Measurements from ENCODE around the gene ACVR2B. TPM values are rescaled to one million over a fixed set of nuclear protein-coding genes. Genes with fewer than 3 reads are reported as not detected.

ACVR2B gene
- total RNA-seq, 1 donor from 2014 or later: 56.7 TPM

- peaks cover 6% of the 10 kb centered on the region for H3K36me3 Mint-ChIP-seq (ENCODE audit: low read depth, unreplicated experiment)
- no peaks in the 10 kb centered on the region for H3K9me3 Mint-ChIP-seq (ENCODE audit: unreplicated experiment)
- no peak overlapping the region for H3K4me3 Mint-ChIP-seq (ENCODE audit: unreplicated experiment)
- H3K27ac Mint-ChIP-seq (ENCODE audit: unreplicated experiment): no peak overlapping the region
- DNase-seq (ENCODE audit: low spot score): no peak
- no peak for TF ChIP-seq CTCF (IDR thresholded peaks at IDR 0.05; ENCODE audit: unreplicated experiment)
- H3K27me3 Mint-ChIP-seq (ENCODE audit: unreplicated experiment): no peaks in the 10 kb centered on the region
- H3K4me1 Mint-ChIP-seq (ENCODE audit: unreplicated experiment): peaks cover 3% of the 10 kb centered on the region
These were observed 88.1 kb downstream of the ACVR2B start for GRCh38 chr3:38541806-38542205.

Other genes starting within 250 kb of the ACVR2B start
- gene SLC22A13, start 188.1 kb upstream of the ACVR2B start, total RNA-seq (ENCODE audit: unreplicated experiment): 0.21 TPM
- 0.36 TPM for gene SLC22A14, start 171.6 kb upstream of the ACVR2B start, total RNA-seq (ENCODE audit: unreplicated experiment)
- 2.4 TPM for gene XYLB, start 107.1 kb upstream of the ACVR2B start, total RNA-seq (ENCODE audit: unreplicated experiment)
- gene EXOG, start 42.5 kb downstream of the ACVR2B start, total RNA-seq (ENCODE audit: unreplicated experiment): 18.3 TPM
- gene SCN5A, start 195.8 kb downstream of the ACVR2B start, total RNA-seq (ENCODE audit: unreplicated experiment): 1.4 TPM